ENCODE data around the gene RPP21.

Gene RPP21

GRCh38 chr6:30350524-30350923 lies 5.6 kb downstream of the RPP21 start:
- no peak for DNase-seq (ENCODE audit: extremely low spot score)
- no peak for TF ChIP-seq PKNOX1 (IDR thresholded peaks at IDR 0.05)
- TF ChIP-seq CTBP1 (IDR thresholded peaks at IDR 0.05; ENCODE audit: borderline replicate concordance): no peak
- no peak for TF ChIP-seq NFRKB (IDR thresholded peaks at IDR 0.05)
- TF ChIP-seq ARNT (IDR thresholded peaks at IDR 0.05): no peak
- POLR2A ChIA-PET: interaction anchor here (0.9 kb wide), 1 partner anchor 24 kb away, joined by 3 read pairs; the partner anchor contains the start of gene TRIM39
- CTCF ChIA-PET: no interaction called here

- TF ChIP-seq SUZ12 (IDR thresholded peaks at IDR 0.05) (no peak), BHLHE40 (IDR thresholded peaks at IDR 0.05; ENCODE audit: borderline replicate concordance) (no peak), HDGF (IDR thresholded peaks at IDR 0.05; ENCODE audit: borderline replicate concordance) (no peak), TARDBP (IDR thresholded peaks at IDR 0.05) (no peak), L3MBTL2 (conservative IDR thresholded peaks at IDR 0.05) (no peak), CTBP1 (IDR thresholded peaks at IDR 0.05; ENCODE audit: borderline replicate concordance) (no peak), ARNT (IDR thresholded peaks at IDR 0.05) (no peak), FOXK2 (IDR thresholded peaks at IDR 0.05) (no peak), LEF1 (IDR thresholded peaks at IDR 0.05; ENCODE audit: borderline replicate concordance) (no peak), FOXA1 (IDR thresholded peaks at IDR 0.05) (no peak), SP1 (IDR thresholded peaks at IDR 0.05) (no peak), ZNF384 (IDR thresholded peaks at IDR 0.05) (no peak), PKNOX1 (IDR thresholded peaks at IDR 0.05) (no peak), FOXM1 (IDR thresholded peaks at IDR 0.05; ENCODE audit: borderline replicate concordance) (no peak), NFRKB (IDR thresholded peaks at IDR 0.05) (no peak), ELF4 (IDR thresholded peaks at IDR 0.05) (no peak)
- DNase-seq (ENCODE audit: extremely low spot score): no peak
- POLR2A ChIA-PET: no interaction called here
- CTCF ChIA-PET: interaction anchor here (0.7 to 1.1 kb wide), 3 partner anchors 14 to 101 kb away, joined by 3 read pairs; no protein-coding TSS in a partner anchor
These were observed 7.6 kb downstream of the RPP21 start for GRCh38 chr6:30352550-30352949.

GRCh38 chr6:30355281-30355680 lies 10.3 kb downstream of the RPP21 start:
- no peak for TF ChIP-seq L3MBTL2 (conservative IDR thresholded peaks at IDR 0.05)
- TF ChIP-seq SP1 (IDR thresholded peaks at IDR 0.05): no peak
- TF ChIP-seq FOXM1 (IDR thresholded peaks at IDR 0.05; ENCODE audit: borderline replicate concordance): no peak
- no peak for TF ChIP-seq NFRKB (IDR thresholded peaks at IDR 0.05)
- TF ChIP-seq TARDBP (IDR thresholded peaks at IDR 0.05): no peak
- no peak for TF ChIP-seq PKNOX1 (IDR thresholded peaks at IDR 0.05)
- no peak for TF ChIP-seq BHLHE40 (IDR thresholded peaks at IDR 0.05; ENCODE audit: borderline replicate concordance)
- TF ChIP-seq FOXA1 (IDR thresholded peaks at IDR 0.05): no peak
- no peak for TF ChIP-seq ELF4 (IDR thresholded peaks at IDR 0.05)
- TF ChIP-seq HDGF (IDR thresholded peaks at IDR 0.05; ENCODE audit: borderline replicate concordance): no peak
- no peak for TF ChIP-seq LEF1 (IDR thresholded peaks at IDR 0.05; ENCODE audit: borderline replicate concordance)
- TF ChIP-seq ARNT (IDR thresholded peaks at IDR 0.05): no peak
- no peak for TF ChIP-seq ZNF384 (IDR thresholded peaks at IDR 0.05)
- ChIA-PET CTCF (no interaction called here), POLR2A (interaction anchor here (1.4 kb wide), 1 partner anchor 29 kb away, joined by 4 read pairs; no protein-coding TSS in a partner anchor)
- no peak for DNase-seq (ENCODE audit: extremely low spot score)

GRCh38 chr6:30356536-30356935 lies 11.6 kb downstream of the RPP21 start:
- CTCF ChIA-PET: interaction anchor here (0.6 kb wide), 1 partner anchor 37 kb away, joined by 7 read pairs; no protein-coding TSS in a partner anchor

More at GRCh38 chr6:30356536-30356935, 11.6 kb downstream of the RPP21 start:
- no peak for DNase-seq (ENCODE audit: extremely low spot score)
- TF ChIP-seq ELF4 (IDR thresholded peaks at IDR 0.05) (no peak), BHLHE40 (IDR thresholded peaks at IDR 0.05; ENCODE audit: borderline replicate concordance) (no peak), FOXK2 (IDR thresholded peaks at IDR 0.05) (no peak), ARNT (IDR thresholded peaks at IDR 0.05) (no peak), L3MBTL2 (conservative IDR thresholded peaks at IDR 0.05) (no peak), LEF1 (IDR thresholded peaks at IDR 0.05; ENCODE audit: borderline replicate concordance) (no peak), TARDBP (IDR thresholded peaks at IDR 0.05) (no peak), ZNF384 (IDR thresholded peaks at IDR 0.05) (no peak), PKNOX1 (IDR thresholded peaks at IDR 0.05) (no peak), CTBP1 (IDR thresholded peaks at IDR 0.05; ENCODE audit: borderline replicate concordance) (no peak), SUZ12 (IDR thresholded peaks at IDR 0.05) (no peak), FOXM1 (IDR thresholded peaks at IDR 0.05; ENCODE audit: borderline replicate concordance) (no peak), FOXA1 (IDR thresholded peaks at IDR 0.05) (no peak), SP1 (IDR thresholded peaks at IDR 0.05) (no peak), NFRKB (IDR thresholded peaks at IDR 0.05) (no peak), HDGF (IDR thresholded peaks at IDR 0.05; ENCODE audit: borderline replicate concordance) (no peak)
- POLR2A ChIA-PET: no interaction called here
